Transverse colon (tissue), 3 donors: Measurements from ENCODE around the gene TGFBI.

ENCODE experiments used
- POLR2A ChIP-seq: fragments of 450-650 bp; IDR thresholded peaks from one replicate; pipeline ENCODE4 v1.6.1; 2016; ENCODE audit warnings: antibody characterized with exemption, mild to moderate bottlenecking, moderate library complexity
- TF ChIP-seq, protein P1 (sequence below), 5 experiments: fragments of 200-600 bp in 3 of 5; fragments of 450-650 bp in 2 of 5; sonication (generic) in 3 of 5; IDR thresholded peaks; 1 replicate in 2 of 5; 2 replicates in 3 of 5; pipeline ENCODE4 v1.5.1; 2016 to 2017; ENCODE audit warnings: antibody characterized with exemption in 5 of 5, inconsistent platforms in 3 of 5, mild to moderate bottlenecking in 2 of 5, moderate library complexity in 1 of 5

DNA sequence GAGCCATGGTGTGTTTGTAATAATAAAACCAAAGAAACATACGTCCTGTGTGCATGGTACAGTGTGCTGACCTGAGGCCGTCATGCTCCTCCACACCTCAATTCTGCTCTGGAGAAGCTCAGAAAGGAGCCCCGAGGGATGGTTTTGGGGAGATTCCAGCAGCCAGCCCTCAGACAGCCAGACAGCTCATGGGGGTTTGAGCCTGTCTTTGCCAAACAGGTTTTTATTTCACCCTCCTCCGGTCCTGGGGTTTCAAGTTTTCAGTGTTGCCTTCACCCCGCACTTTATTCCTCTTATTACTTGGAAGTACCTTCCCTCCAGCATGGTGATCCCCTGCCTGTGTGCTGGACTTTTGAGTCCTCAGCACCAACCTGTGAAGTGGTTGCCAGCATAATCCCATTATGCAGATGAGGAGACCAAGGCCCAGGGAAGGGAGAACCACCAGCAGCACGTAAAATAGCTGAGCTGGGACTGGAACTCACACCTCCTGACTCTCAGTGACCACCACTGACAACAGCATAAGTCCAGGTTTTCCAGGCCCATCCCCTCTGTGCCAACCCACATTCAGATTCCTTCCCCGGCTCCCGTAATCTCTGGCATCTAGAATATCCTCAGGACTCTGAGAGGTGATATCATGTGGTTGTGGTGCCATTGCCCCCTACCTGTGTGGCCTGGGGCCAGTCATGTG lies 35.1 kb downstream of the TGFBI start:
- TF ChIP-seq, protein P1, sequence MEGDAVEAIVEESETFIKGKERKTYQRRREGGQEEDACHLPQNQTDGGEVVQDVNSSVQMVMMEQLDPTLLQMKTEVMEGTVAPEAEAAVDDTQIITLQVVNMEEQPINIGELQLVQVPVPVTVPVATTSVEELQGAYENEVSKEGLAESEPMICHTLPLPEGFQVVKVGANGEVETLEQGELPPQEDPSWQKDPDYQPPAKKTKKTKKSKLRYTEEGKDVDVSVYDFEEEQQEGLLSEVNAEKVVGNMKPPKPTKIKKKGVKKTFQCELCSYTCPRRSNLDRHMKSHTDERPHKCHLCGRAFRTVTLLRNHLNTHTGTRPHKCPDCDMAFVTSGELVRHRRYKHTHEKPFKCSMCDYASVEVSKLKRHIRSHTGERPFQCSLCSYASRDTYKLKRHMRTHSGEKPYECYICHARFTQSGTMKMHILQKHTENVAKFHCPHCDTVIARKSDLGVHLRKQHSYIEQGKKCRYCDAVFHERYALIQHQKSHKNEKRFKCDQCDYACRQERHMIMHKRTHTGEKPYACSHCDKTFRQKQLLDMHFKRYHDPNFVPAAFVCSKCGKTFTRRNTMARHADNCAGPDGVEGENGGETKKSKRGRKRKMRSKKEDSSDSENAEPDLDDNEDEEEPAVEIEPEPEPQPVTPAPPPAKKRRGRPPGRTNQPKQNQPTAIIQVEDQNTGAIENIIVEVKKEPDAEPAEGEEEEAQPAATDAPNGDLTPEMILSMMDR (IDR thresholded peaks at IDR 0.05), result no peak
- TF ChIP-seq POLR2A, result no peak
